Neural cell (in vitro differentiated cells): ENCODE results near the gene RTBDN. TPM values are rescaled to one million over a fixed set of nuclear protein-coding genes. Genes with fewer than 3 reads are reported as not detected.

Experiments
- H2AFZ ChIP-seq: fragments of 200-600, 300-800 bp; sonication (generic), shearing (Covaris generic); 2 replicates; pipeline ENCODE4 v1.6.0; 2014; ENCODE audit warnings: low read depth, mild to moderate bottlenecking, antibody characterized with exemption, low read length, moderate library complexity
- H3F3A ChIP-seq: fragments of 200-600 bp; shearing (Covaris generic); 2 replicates; pipeline ENCODE4 v1.6.1; 2016; ENCODE audit warnings: mild to moderate bottlenecking, moderate library complexity, mixed read lengths, antibody characterized with exemption, low read length; ENCODE audit not compliant: insufficient read depth, poor library complexity, severe bottlenecking
- H3K27ac ChIP-seq: fragments of 200-600, 300-800 bp; sonication (generic), shearing (Covaris generic); 2 replicates; pipeline ENCODE4 v1.5.1; 2014; ENCODE audit warnings: mild to moderate bottlenecking, low read length, moderate library complexity
- H3K27me3 ChIP-seq: fragments of 300-800, 200-600 bp; sonication (generic), shearing (Covaris generic); 2 replicates; pipeline ENCODE4 v1.6.0; 2014; ENCODE audit warnings: mild to moderate bottlenecking, low read depth, low read length, moderate library complexity; ENCODE audit not compliant: insufficient read depth
- H3K36me3 ChIP-seq: fragments of 300-800, 200-600 bp; sonication (generic), shearing (Covaris generic); 2 replicates; pipeline ENCODE4 v1.5.1; 2014; ENCODE audit warnings: mild to moderate bottlenecking, antibody characterized with exemption, low read length, moderate library complexity; ENCODE audit not compliant: insufficient read depth
- H3K4me2 ChIP-seq: fragments of 300-800, 200-600 bp; sonication (generic), shearing (Covaris generic); 2 replicates; pipeline ENCODE4 v1.6.0; 2014; ENCODE audit warnings: mild to moderate bottlenecking, low read length
- H3K4me3 ChIP-seq: fragments of 300-800, 200-600 bp; sonication (generic), shearing (Covaris generic); 2 replicates; pipeline ENCODE4 v1.5.1; 2014; ENCODE audit warnings: mild to moderate bottlenecking, low read length, moderate library complexity
- H3K79me2 ChIP-seq: fragments of 200-600 bp; shearing (Covaris generic); replicated peaks from 2 replicates; pipeline ENCODE4 v1.6.0; 2014; ENCODE audit warnings: mild to moderate bottlenecking, low read length, moderate library complexity; ENCODE audit not compliant: insufficient read depth
- H3K9ac ChIP-seq: fragments of 300-800, 200-600 bp; sonication (generic), shearing (Covaris generic); 2 replicates; pipeline ENCODE4 v1.6.1; 2016; ENCODE audit warnings: mild to moderate bottlenecking, low read length, mixed read lengths
- H3K9me2 ChIP-seq: fragments of 200-600 bp; shearing (Covaris generic); 2 replicates; pipeline ENCODE4 v1.6.1; 2016; ENCODE audit warnings: mild to moderate bottlenecking, low read length, mixed read lengths; ENCODE audit not compliant: insufficient read depth
- H3K9me3 ChIP-seq: fragments of 200-600, 300-800 bp; sonication (generic), shearing (Covaris generic); 2 replicates; pipeline ENCODE4 v1.6.1; 2016; ENCODE audit warnings: mild to moderate bottlenecking, mixed run types, low read length, moderate library complexity, mixed read lengths
- H4K20me1 ChIP-seq: fragments of 200-600 bp; shearing (Covaris generic); 2 replicates; pipeline ENCODE4 v1.6.1; 2016; ENCODE audit warnings: mild to moderate bottlenecking, mixed run types; ENCODE audit not compliant: insufficient read depth
- EP300 ChIP-seq: fragments of 450-650 bp; conservative IDR thresholded peaks from 2 replicates; pipeline ENCODE4 v1.6.1; 2014; ENCODE audit warnings: antibody characterized with exemption, mild to moderate bottlenecking, moderate library complexity; ENCODE audit not compliant: poor library complexity, severe bottlenecking
- EZH2 ChIP-seq: fragments of 200-600, 300-800 bp; shearing (Covaris generic), sonication (generic); IDR thresholded peaks from 2 replicates; pipeline ENCODE4 v1.6.1; 2014; ENCODE audit warnings: antibody characterized with exemption, low read length, borderline replicate concordance, mild to moderate bottlenecking; ENCODE audit not compliant: insufficient read depth, poor library complexity, severe bottlenecking
- MXI1 ChIP-seq: fragments of 450-650 bp; conservative IDR thresholded peaks from 2 replicates; pipeline ENCODE4 v1.6.1; 2014; ENCODE audit warnings: antibody characterized with exemption, mild to moderate bottlenecking; ENCODE audit not compliant: poor library complexity, severe bottlenecking
- POLR2AphosphoS5 ChIP-seq: IDR thresholded peaks from 2 replicates; pipeline ENCODE4 v1.6.1; 2012
- RAD21 ChIP-seq: fragments of 450-650 bp; conservative IDR thresholded peaks from 2 replicates; pipeline ENCODE4 v1.6.1; 2014; ENCODE audit warnings: antibody characterized with exemption, mild to moderate bottlenecking, moderate library complexity
- SMC3 ChIP-seq: fragments of 450-650 bp; conservative IDR thresholded peaks from 2 replicates; pipeline ENCODE4 v1.6.1; 2014; ENCODE audit warnings: antibody characterized with exemption, mild to moderate bottlenecking, moderate library complexity; ENCODE audit not compliant: poor library complexity
- TAF1 ChIP-seq: IDR thresholded peaks from 2 replicates; pipeline ENCODE4 v1.6.1; 2012; ENCODE audit warnings: low read depth
- polyA plus RNA-seq: library from polyadenylated mRNA; depleted of rRNA; stranded (reverse); fragments of >200 nt; gene quantifications from 2 replicates; pipeline ENCODE4 v1.2.3, GENCODE V29; 2014
- TF ChIP-seq, protein P1 (sequence below): fragments of 450-650 bp; IDR thresholded peaks from 2 replicates; pipeline ENCODE4 v1.5.1; 2014; ENCODE audit warnings: antibody characterized with exemption, mild to moderate bottlenecking, moderate library complexity; ENCODE audit not compliant: poor library complexity, severe bottlenecking
- TF ChIP-seq, protein P2 (sequence below): IDR thresholded peaks from 2 replicates; pipeline ENCODE4 v1.6.1; 2012; ENCODE audit warnings: borderline replicate concordance

Gene RTBDN
- polyA plus RNA-seq, 1 donor from 2014 or later, result not detected

DNA sequence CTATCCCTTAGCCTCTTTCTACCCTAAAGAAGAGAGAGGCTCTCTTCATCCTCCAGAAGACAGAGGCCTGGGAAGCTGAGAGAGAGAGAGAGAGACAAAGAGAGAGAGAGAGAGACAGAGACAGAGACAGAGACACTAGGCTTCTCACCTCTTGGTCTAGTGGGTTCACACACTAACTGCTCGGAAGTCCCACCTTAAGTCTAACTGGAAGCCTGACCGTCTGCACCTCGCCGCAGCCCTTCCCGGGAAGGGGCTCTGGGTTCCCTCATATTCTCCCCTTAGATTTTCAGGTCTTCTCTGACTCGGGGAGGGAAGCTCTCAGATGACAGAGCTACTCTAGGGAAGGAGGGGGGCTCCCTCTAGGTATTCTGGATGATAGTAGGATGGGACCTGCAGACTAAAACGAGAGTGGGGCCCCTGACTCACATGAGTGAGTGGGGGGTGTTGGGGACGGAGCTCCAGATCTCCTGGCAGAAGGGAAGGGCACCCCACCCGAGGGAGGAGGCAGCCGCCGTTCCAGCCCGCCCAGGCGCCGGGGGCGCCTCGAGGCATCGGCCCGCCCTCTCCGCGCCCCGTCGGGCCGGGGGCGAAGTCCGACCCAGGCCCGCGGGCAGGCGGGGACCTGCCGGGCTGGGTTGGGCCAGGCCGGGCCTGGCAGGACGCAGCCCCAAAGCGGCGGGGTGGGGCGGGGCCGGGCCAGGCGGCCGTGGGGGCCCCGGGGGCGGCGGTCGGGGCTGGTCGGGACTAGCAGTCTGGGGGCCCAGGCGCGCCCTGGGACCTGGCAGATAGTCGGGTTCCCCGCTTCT lies 45.1 kb downstream of the RTBDN start:
- Histone ChIP-seq H3K79me2 (no peaks in the 10 kb centered on the region), H3K4me2 (no peak overlapping the region), H3K27ac (no peak overlapping the region), H3F3A (no peaks in the 10 kb centered on the region), H3K4me3 (peak overlapping the region; percentile 87), H2AFZ (no peak overlapping the region), H4K20me1 (no peaks in the 10 kb centered on the region), H3K9ac (peak overlapping the region; percentile 82), H3K27me3 (peaks cover 29% of the 10 kb centered on the region), H3K36me3 (no peaks in the 10 kb centered on the region), H3K9me3 (no peaks in the 10 kb centered on the region), H3K9me2 (no peaks in the 10 kb centered on the region)
- TF ChIP-seq POLR2AphosphoS5, result no peak
- no peak for TF ChIP-seq RAD21
- TF ChIP-seq, protein P1, sequence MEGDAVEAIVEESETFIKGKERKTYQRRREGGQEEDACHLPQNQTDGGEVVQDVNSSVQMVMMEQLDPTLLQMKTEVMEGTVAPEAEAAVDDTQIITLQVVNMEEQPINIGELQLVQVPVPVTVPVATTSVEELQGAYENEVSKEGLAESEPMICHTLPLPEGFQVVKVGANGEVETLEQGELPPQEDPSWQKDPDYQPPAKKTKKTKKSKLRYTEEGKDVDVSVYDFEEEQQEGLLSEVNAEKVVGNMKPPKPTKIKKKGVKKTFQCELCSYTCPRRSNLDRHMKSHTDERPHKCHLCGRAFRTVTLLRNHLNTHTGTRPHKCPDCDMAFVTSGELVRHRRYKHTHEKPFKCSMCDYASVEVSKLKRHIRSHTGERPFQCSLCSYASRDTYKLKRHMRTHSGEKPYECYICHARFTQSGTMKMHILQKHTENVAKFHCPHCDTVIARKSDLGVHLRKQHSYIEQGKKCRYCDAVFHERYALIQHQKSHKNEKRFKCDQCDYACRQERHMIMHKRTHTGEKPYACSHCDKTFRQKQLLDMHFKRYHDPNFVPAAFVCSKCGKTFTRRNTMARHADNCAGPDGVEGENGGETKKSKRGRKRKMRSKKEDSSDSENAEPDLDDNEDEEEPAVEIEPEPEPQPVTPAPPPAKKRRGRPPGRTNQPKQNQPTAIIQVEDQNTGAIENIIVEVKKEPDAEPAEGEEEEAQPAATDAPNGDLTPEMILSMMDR, result no peak
- no peak for TF ChIP-seq TAF1
- TF ChIP-seq, protein P2, sequence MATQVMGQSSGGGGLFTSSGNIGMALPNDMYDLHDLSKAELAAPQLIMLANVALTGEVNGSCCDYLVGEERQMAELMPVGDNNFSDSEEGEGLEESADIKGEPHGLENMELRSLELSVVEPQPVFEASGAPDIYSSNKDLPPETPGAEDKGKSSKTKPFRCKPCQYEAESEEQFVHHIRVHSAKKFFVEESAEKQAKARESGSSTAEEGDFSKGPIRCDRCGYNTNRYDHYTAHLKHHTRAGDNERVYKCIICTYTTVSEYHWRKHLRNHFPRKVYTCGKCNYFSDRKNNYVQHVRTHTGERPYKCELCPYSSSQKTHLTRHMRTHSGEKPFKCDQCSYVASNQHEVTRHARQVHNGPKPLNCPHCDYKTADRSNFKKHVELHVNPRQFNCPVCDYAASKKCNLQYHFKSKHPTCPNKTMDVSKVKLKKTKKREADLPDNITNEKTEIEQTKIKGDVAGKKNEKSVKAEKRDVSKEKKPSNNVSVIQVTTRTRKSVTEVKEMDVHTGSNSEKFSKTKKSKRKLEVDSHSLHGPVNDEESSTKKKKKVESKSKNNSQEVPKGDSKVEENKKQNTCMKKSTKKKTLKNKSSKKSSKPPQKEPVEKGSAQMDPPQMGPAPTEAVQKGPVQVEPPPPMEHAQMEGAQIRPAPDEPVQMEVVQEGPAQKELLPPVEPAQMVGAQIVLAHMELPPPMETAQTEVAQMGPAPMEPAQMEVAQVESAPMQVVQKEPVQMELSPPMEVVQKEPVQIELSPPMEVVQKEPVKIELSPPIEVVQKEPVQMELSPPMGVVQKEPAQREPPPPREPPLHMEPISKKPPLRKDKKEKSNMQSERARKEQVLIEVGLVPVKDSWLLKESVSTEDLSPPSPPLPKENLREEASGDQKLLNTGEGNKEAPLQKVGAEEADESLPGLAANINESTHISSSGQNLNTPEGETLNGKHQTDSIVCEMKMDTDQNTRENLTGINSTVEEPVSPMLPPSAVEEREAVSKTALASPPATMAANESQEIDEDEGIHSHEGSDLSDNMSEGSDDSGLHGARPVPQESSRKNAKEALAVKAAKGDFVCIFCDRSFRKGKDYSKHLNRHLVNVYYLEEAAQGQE, result no peak
- no peak for TF ChIP-seq EZH2
- no peak for TF ChIP-seq SMC3
- no peak for TF ChIP-seq EP300
- no peak for TF ChIP-seq MXI1

DNA sequence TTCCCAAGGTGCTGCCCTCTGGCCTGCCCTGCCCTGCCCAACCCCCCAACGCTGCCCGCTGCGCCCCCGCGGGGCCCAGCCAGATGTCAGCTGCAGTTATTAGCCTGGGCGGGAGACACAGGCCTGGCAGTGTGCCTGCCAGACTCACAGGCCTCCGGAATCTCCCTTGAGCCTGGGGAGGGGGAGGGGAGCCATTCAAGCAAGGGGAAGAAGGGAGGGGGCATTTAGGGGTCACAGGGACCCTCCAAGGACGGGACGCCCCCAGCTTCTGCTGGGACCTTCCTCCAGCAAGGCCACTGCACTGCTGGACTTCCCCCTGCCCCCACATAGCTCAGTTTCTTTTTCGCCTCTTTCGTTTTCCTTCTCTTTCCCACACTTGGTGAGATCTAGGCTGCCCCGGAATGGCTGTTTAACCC lies 45.7 kb downstream of the RTBDN start:
- H3K9me3 ChIP-seq, result no peaks in the 10 kb centered on the region
- H3F3A ChIP-seq, result no peaks in the 10 kb centered on the region
- no peak overlapping the region for H3K9ac ChIP-seq
- H3K4me2 ChIP-seq, result no peak overlapping the region
- H3K27me3 ChIP-seq, result peaks cover 29% of the 10 kb centered on the region
- no peaks in the 10 kb centered on the region for H3K36me3 ChIP-seq
- H3K27ac ChIP-seq, result no peak overlapping the region
- H3K9me2 ChIP-seq, result no peaks in the 10 kb centered on the region
- no peak overlapping the region for H2AFZ ChIP-seq
- no peaks in the 10 kb centered on the region for H3K79me2 ChIP-seq
- no peak for TF ChIP-seq EZH2
- no peak for TF ChIP-seq MXI1
- TF ChIP-seq SMC3, result no peak
- no peak for TF ChIP-seq POLR2AphosphoS5
- TF ChIP-seq RAD21, result no peak
- TF ChIP-seq TAF1, result no peak
- TF ChIP-seq, protein P1, result no peak
- no peak for TF ChIP-seq EP300
- TF ChIP-seq, protein P2, result no peak
- H3K4me3 ChIP-seq, result no peak overlapping the region
- H4K20me1 ChIP-seq, result no peaks in the 10 kb centered on the region
